Hepatocyte (in vitro differentiated cells): ENCODE results near the gene LONP2. TPM values are rescaled to one million over a fixed set of nuclear protein-coding genes. Genes with fewer than 3 reads are reported as not detected.
A peak's percentile ranks its signal among the peaks of the same experiment; 100 is the strongest.

Experiments
- DNase-seq: peaks from one replicate; pipeline ENCODE4 v3.0.0-alpha.2; 2016; ENCODE audit warnings: low spot score
- H2AFZ ChIP-seq: fragments of 200-600 bp; sonication (generic); 2 replicates; pipeline ENCODE4 v1.6.0; 2016; ENCODE audit warnings: antibody characterized with exemption, mild to moderate bottlenecking
- H3K27ac ChIP-seq: fragments of 200-600 bp; sonication (generic); 2 replicates; pipeline ENCODE4 v1.5.1; 2016; ENCODE audit warnings: mild to moderate bottlenecking
- H3K27me3 ChIP-seq: fragments of 200-600 bp; sonication (generic); 2 replicates; pipeline ENCODE4 v1.6.1; 2016
- H3K36me3 ChIP-seq: fragments of 200-600 bp; sonication (generic); replicated peaks from 2 replicates; pipeline ENCODE4 v1.5.1; 2016; ENCODE audit warnings: low read depth; ENCODE audit not compliant: insufficient read depth
- H3K4me1 ChIP-seq: fragments of 200-600 bp; sonication (generic); 2 replicates; pipeline ENCODE4 v1.5.1; 2016; ENCODE audit warnings: mild to moderate bottlenecking, moderate library complexity; ENCODE audit not compliant: insufficient read depth
- H3K4me2 ChIP-seq: fragments of 200-600 bp; sonication (generic); 2 replicates; pipeline ENCODE4 v1.6.0; 2016
- H3K4me3 ChIP-seq: fragments of 200-600 bp; sonication (generic); 2 replicates; pipeline ENCODE4 v1.5.1; 2016; ENCODE audit warnings: mild to moderate bottlenecking
- H3K79me2 ChIP-seq: fragments of 200-600 bp; sonication (generic); 2 replicates; pipeline ENCODE4 v1.6.0; 2017; ENCODE audit warnings: mild to moderate bottlenecking
- H3K9me2 ChIP-seq: fragments of 200-600 bp; sonication (generic); replicated peaks from 2 replicates; pipeline ENCODE4 v1.6.0; 2017; ENCODE audit warnings: mild to moderate bottlenecking; ENCODE audit not compliant: insufficient read depth
- H3K9me3 ChIP-seq: fragments of 200-600 bp; sonication (generic); 2 replicates; pipeline ENCODE4 v1.5.1; 2016; ENCODE audit warnings: low read depth, mild to moderate bottlenecking
- H4K20me1 ChIP-seq: fragments of 200-600 bp; sonication (generic); 2 replicates; pipeline ENCODE4 v1.6.0; 2016; ENCODE audit warnings: mild to moderate bottlenecking; ENCODE audit not compliant: insufficient read depth, poor library complexity, severe bottlenecking
- EZH2 ChIP-seq: fragments of 200-600 bp; sonication (generic); IDR thresholded peaks from 2 replicates; pipeline ENCODE4 v1.6.1; 2016; ENCODE audit warnings: antibody characterized with exemption, mild to moderate bottlenecking, borderline replicate concordance
- EZH2phosphoT487 ChIP-seq: fragments of 200-600 bp; sonication (generic); IDR thresholded peaks from one replicate; pipeline ENCODE4 v1.6.1; 2018; ENCODE audit warnings: antibody characterized with exemption, mild to moderate bottlenecking, low read depth, moderate library complexity; ENCODE audit not compliant: unreplicated experiment, severe bottlenecking
- WGBS: methylation state at CpG from one replicate; pipeline ENCODE4 v1.1.6; 2016; ENCODE audit warnings: low lambda C conversion rate; ENCODE audit errors: missing lambda C conversion rate; 5-methylcytosine and 5-hydroxymethylcytosine counted together
- polyA plus RNA-seq: library from polyadenylated mRNA; unstranded; fragments of >200 nt; fragmentation: Nextera tagmentation; extraction: Ambion mirVana; gene quantifications from 2 replicates; pipeline ENCODE4 v1.2.1, GENCODE V29; 2016
- total RNA-seq: library from RNA; depleted of rRNA; stranded (reverse); fragments of >200 nt; gene quantifications from 2 replicates; pipeline ENCODE4 v1.2.3, GENCODE V29; 2014
- TF ChIP-seq, protein P1 (sequence below): fragments of 200-600 bp; sonication (generic); IDR thresholded peaks from 2 replicates; pipeline ENCODE4 v1.5.1; 2016; ENCODE audit warnings: antibody characterized with exemption, mild to moderate bottlenecking; ENCODE audit not compliant: poor library complexity

Gene LONP2
- total and polyA plus RNA-seq, 2 experiments from 2014 or later = 30.1 to 56.8 TPM

DNA sequence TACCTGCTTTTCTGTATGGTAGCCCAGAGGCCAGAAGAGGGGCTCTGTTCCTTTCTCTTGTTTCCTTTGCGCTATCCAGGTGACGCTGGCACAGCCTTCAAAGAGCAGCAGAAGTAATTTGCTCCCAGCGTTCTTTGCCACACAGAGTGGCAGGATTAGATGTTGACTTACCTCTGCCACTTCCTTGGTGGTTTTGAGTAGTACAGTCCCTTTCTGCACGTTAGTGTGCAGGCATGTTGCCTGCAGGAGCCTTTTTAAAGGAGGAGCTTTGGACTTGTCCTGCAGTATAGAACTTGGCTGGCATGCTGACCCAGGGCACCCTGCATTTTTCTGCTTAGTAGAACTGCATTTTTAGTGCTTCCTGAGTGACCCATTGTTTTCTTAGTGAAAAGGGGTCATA lies 3.2 kb downstream of the LONP2 start, which contains the start of gene ABCC11:
ABCC11 (minus strand) TSS at position 229 of the 400 bp plus-strand sequence. CDS start 15,618 bp downstream, outside the sequence.
- H3K79me2 ChIP-seq = peaks cover 80% of the 10 kb centered on the region
- no peaks in the 10 kb centered on the region for H3K27me3 ChIP-seq
- peaks cover 53% of the 10 kb centered on the region for H4K20me1 ChIP-seq
- H3K9me3 ChIP-seq = no peaks in the 10 kb centered on the region
- H3K4me3 ChIP-seq = no peak within 1 kb of the TSS
- H3K27ac ChIP-seq = no peak within 1 kb of the TSS
- 65% methylated on average over 4 of the region's 4 CpGs for WGBS
- no peak for DNase-seq
- peaks cover 20% of the 10 kb centered on the region for H3K4me1 ChIP-seq
- H3K9me2 ChIP-seq = no peaks in the 10 kb centered on the region
- no peak within 1 kb of the TSS for H2AFZ ChIP-seq
- peak within 1 kb of the TSS; percentile 88 for H3K4me2 ChIP-seq
- no peak for TF ChIP-seq EZH2phosphoT487
- TF ChIP-seq, protein P1, sequence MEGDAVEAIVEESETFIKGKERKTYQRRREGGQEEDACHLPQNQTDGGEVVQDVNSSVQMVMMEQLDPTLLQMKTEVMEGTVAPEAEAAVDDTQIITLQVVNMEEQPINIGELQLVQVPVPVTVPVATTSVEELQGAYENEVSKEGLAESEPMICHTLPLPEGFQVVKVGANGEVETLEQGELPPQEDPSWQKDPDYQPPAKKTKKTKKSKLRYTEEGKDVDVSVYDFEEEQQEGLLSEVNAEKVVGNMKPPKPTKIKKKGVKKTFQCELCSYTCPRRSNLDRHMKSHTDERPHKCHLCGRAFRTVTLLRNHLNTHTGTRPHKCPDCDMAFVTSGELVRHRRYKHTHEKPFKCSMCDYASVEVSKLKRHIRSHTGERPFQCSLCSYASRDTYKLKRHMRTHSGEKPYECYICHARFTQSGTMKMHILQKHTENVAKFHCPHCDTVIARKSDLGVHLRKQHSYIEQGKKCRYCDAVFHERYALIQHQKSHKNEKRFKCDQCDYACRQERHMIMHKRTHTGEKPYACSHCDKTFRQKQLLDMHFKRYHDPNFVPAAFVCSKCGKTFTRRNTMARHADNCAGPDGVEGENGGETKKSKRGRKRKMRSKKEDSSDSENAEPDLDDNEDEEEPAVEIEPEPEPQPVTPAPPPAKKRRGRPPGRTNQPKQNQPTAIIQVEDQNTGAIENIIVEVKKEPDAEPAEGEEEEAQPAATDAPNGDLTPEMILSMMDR = no peak
- TF ChIP-seq EZH2 = no peak
- no peaks in the 10 kb centered on the region for H3K36me3 ChIP-seq

DNA sequence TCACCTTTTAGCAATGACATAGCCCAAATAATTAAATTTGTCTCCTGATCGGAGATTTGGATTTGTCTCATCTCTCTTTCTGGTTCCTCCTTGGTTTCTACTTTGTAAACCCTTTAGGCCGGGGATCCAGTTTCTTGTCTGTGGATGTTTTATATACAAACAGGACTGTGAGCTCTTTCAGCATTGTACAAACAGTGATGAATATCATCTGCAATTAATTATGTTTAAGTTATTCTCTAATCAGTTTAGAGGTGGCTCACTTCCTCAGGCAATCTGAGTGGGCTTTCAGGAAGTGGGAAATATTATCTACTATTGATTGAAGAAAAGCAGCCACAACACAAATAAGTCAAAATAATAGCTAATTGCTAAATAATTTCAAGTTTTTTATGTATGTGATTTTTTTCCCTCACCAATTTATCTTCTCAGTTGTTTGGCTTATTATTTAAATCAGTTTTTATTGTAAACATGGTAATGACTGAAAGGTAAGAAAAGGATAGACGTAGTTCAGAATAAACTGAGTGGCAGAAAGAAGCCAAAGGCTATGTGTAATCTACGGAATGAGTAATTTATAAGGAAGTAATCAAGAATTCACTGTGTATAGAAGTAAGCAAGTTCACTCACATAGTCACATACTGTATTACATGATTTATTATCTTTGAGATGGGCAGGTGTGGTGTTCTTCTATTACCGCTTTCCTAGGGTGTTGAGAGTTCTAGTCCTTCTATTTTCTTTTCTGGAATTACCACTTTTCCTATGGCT lies 6.6 kb downstream of the LONP2 start:
- no peak for DNase-seq
- Histone ChIP-seq H3K4me3 (no peak overlapping the region), H4K20me1 (peaks cover 53% of the 10 kb centered on the region), H2AFZ (no peak overlapping the region), H3K9me2 (no peaks in the 10 kb centered on the region), H3K36me3 (no peaks in the 10 kb centered on the region), H3K9me3 (no peaks in the 10 kb centered on the region), H3K27me3 (no peaks in the 10 kb centered on the region), H3K4me2 (no peak overlapping the region), H3K79me2 (peaks cover 93% of the 10 kb centered on the region), H3K27ac (no peak overlapping the region), H3K4me1 (peaks cover 12% of the 10 kb centered on the region)
- 77% methylated on average over 5 of the region's 5 CpGs for WGBS
- no peak for TF ChIP-seq EZH2
- TF ChIP-seq, protein P1 = no peak
- no peak for TF ChIP-seq EZH2phosphoT487

DNA sequence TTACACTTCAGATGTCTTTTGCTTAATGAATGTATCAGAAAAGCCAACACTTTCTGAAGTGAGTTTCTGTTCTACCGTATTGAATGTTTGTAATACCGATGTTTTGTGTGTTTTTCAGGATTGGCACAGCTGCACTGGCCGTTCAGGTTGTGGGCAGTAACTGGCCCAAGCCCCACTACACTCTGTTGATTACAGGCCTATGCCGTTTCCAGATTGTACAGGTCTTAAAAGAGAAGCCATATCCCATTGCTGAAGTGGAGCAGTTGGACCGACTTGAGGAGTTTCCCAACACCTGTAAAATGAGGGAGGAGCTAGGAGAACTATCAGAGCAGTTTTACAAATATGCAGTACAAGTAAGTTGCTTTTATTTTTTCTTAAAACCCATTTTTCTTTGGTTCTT lies 7.9 kb downstream of the LONP2 start:
- H3K9me2 ChIP-seq = no peaks in the 10 kb centered on the region
- peaks cover 41% of the 10 kb centered on the region for H4K20me1 ChIP-seq
- WGBS = 89% methylated on average over 5 of the region's 5 CpGs
- no peaks in the 10 kb centered on the region for H3K27me3 ChIP-seq
- DNase-seq = no peak
- H3K4me1 ChIP-seq = no peaks in the 10 kb centered on the region
- no peak overlapping the region for H3K4me3 ChIP-seq
- TF ChIP-seq EZH2phosphoT487 (no peak), EZH2 (no peak)
- TF ChIP-seq, protein P1 = no peak
- no peaks in the 10 kb centered on the region for H3K9me3 ChIP-seq
- no peak overlapping the region for H3K27ac ChIP-seq
- no peak overlapping the region for H3K4me2 ChIP-seq
- H2AFZ ChIP-seq = no peak overlapping the region
- H3K79me2 ChIP-seq = peaks cover 80% of the 10 kb centered on the region
- no peaks in the 10 kb centered on the region for H3K36me3 ChIP-seq
